ENCODE measurements around the gene HSPA6. TPM values are rescaled to one million over a fixed set of nuclear protein-coding genes. Genes with fewer than 3 reads are reported as not detected.
"Not testable (repeated sequence)": the region's sequence is repeated elsewhere in the genome, so short reads cannot be mapped to it uniquely, and the experiment has no call there.

Gene HSPA6
- total RNA-seq (2014; rRNA removed; shearing (Covaris generic)) (not detected in 2 replicates), polyA plus RNA-seq (2016; fragmentation: Nextera tagmentation; extraction: Ambion mirVana) (0.09 TPM in 1 of 2 replicates, not detected in the other)
- long read RNA-seq: 0 reads

DNA sequence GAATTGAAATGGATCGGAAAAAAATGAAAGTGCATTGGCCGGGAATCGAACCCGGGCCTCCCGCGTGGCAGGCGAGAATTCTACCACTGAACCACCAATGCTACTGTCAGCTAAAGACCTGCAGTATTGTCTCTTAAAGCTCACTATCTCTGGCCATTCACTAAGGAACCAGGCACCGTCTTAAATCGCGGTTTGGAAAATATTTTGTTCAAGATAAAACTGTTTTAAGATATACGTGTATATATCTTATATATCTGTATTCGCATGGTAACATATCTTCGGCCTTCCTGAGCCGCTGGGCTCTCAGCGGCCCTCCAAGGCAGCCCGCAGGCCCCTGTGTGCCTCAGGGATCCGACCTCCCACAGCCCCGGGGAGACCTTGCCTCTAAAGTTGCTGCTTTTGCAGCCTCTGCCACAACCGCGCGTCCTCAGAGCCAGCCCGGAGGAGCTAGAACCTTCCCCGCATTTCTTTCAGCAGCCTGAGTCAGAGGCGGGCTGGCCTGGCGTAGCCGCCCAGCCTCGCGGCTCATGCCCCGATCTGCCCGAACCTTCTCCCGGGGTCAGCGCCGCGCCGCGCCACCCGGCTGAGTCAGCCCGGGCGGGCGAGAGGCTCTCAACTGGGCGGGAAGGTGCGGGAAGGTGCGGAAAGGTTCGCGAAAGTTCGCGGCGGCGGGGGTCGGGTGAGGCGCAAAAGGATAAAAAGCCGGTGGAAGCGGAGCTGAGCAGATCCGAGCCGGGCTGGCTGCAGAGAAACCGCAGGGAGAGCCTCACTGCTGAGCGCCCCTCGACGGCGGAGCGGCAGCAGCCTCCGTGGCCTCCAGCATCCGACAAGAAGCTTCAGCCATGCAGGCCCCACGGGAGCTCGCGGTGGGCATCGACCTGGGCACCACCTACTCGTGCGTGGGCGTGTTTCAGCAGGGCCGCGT, at the start of gene HSPA6:
TSS of gene HSPA6 (plus strand) at position 724 of the 925 bp plus-strand sequence. CDS start at position 843, 119 bp downstream.
- H3F3A ChIP-seq (replicated peaks; ENCODE audit: low read depth); H3K4me1 Mint-ChIP-seq; H3K4me1 ChIP-seq (ENCODE audit: insufficient read depth); H3K27ac ChIP-seq (ENCODE audit: low read depth); H3K79me2 ChIP-seq (replicated peaks; ENCODE audit: insufficient read depth); H3K36me3 Mint-ChIP-seq (ENCODE audit: low read depth); H3K36me3 ChIP-seq (ENCODE audit: insufficient read depth); H3K9me2 ChIP-seq (ENCODE audit: insufficient read depth); H4K20me1 ChIP-seq (replicated peaks; ENCODE audit: insufficient read depth): not testable (repeated sequence)
- peaks cover 29% of the 10 kb centered on the region for H3K27me3 Mint-ChIP-seq (ENCODE audit: insufficient read depth, low read depth, poor library complexity)
- peak; percentile 77 for ATAC-seq
- Histone ChIP-seq H2AFZ (peak within 1 kb of the TSS; percentile 52; the same call in 1 of the 2 replicates), H3K4me3 (peak within 1 kb of the TSS; percentile 81), H3K4me2 (peak within 1 kb of the TSS; percentile 83), H3K27me3 (ENCODE audit: insufficient read depth) (peaks cover 42% of the 10 kb centered on the region)
- peaks cover 12% of the 10 kb centered on the region for H3K9me3 Mint-ChIP-seq
- peak; percentile 40 for TF ChIP-seq EZH2 (IDR thresholded peaks at IDR 0.05; ENCODE audit: low read depth, unreplicated experiment)
- TF ChIP-seq EZH2phosphoT487 (IDR thresholded peaks at IDR 0.05; ENCODE audit: unreplicated experiment): peak; percentile 50
- peak; percentile 10; the same call in 1 of the 2 replicates for TF ChIP-seq ZNF331 (CRISPR knock-in tag; IDR thresholded peaks at IDR 0.05; ENCODE audit: low read depth)
- 0 out of 2 replicates have a peak, but pooled peaks have one; percentile 23 for TF ChIP-seq CREB1 (CRISPR knock-in tag; IDR thresholded peaks at IDR 0.05; ENCODE audit: low read depth)
- peak; percentile 66 for DNase-seq (ENCODE audit: low spot score)
- H3K27ac Mint-ChIP-seq: 0 out of 2 replicates have a peak within 1 kb of the TSS, but pooled peaks have one; percentile 39
- H3K4me3 Mint-ChIP-seq: peak within 1 kb of the TSS; percentile 84

DNA sequence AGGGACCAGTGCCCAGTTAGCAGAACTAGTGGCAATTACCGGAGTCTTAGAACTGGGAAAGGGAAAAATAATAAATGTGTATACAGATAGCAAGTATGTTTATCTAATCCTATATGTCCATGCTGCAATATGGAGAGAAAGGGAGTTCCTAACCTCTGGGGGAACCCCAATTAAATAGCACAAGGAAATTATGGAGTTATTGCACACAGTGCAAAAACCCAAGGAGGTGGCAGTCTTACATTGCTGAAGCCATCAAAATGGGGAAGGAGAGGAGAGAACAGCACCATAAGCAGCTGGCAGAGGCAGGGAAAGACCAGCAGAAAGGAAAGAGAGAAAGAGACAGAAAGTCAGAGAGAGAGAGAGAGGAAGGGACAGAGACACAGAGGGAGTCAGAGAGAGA, 46.6 kb upstream of the HSPA6 start:
- not testable (repeated sequence) for ATAC-seq; H3K4me3 Mint-ChIP-seq; H3K9me2 ChIP-seq (ENCODE audit: insufficient read depth); H3K4me2 ChIP-seq; DNase-seq (ENCODE audit: low spot score); H3K27ac ChIP-seq (ENCODE audit: low read depth); H3K27ac Mint-ChIP-seq; H2AFZ ChIP-seq; H3K79me2 ChIP-seq (replicated peaks; ENCODE audit: insufficient read depth); H3K36me3 ChIP-seq (ENCODE audit: insufficient read depth); H4K20me1 ChIP-seq (replicated peaks; ENCODE audit: insufficient read depth); H3F3A ChIP-seq (replicated peaks; ENCODE audit: low read depth); H3K36me3 Mint-ChIP-seq (ENCODE audit: low read depth); H3K4me3 ChIP-seq
- peaks cover 14% of the 10 kb centered on the region for H3K4me1 Mint-ChIP-seq
- peaks cover 13% of the 10 kb centered on the region for H3K4me1 ChIP-seq (ENCODE audit: insufficient read depth)
- H3K9me3 Mint-ChIP-seq: peaks cover 41% of the 10 kb centered on the region
- peaks cover 30% of the 10 kb centered on the region for H3K27me3 Mint-ChIP-seq (ENCODE audit: insufficient read depth, low read depth, poor library complexity)
- H3K27me3 ChIP-seq (ENCODE audit: insufficient read depth): peaks cover 16% of the 10 kb centered on the region

DNA sequence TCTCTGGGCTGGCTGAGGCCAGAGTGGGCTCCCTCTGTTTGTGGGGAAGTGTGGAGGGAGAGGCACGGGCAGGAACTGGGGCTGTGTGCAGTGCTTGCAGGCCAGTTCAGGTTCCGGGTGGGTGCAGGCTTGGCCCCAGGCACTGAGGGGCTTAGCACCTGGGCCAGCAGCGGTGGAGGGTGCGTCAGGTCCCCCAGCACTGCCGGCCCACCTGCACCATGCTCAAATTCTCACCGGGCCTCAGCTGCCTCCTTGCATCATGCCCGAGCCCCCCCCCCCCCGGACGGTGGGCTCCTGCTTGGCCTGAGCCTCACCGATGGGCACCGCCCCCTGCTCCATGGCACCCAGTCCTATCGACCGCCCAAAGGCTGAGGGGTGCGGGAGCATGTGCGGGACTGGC, 45.4 kb upstream of the HSPA6 start:
- Histone ChIP-seq H3K36me3 (ENCODE audit: insufficient read depth) (no peaks in the 10 kb centered on the region), H3K4me1 (ENCODE audit: insufficient read depth) (peaks cover 3% of the 10 kb centered on the region; the same call in 1 of the 2 replicates), H3K27ac (ENCODE audit: low read depth) (no peak overlapping the region), H3K9me2 (ENCODE audit: insufficient read depth) (peaks cover 2% of the 10 kb centered on the region; the same call in 1 of the 2 replicates), H3F3A (replicated peaks; ENCODE audit: low read depth) (peaks cover under 1% of the 10 kb centered on the region; the same call in 1 of the 2 replicates), H3K4me3 (no peak overlapping the region), H4K20me1 (replicated peaks; ENCODE audit: insufficient read depth) (no peaks in the 10 kb centered on the region), H3K4me2 (no peak overlapping the region), H3K27me3 (ENCODE audit: insufficient read depth) (peaks cover 3% of the 10 kb centered on the region; the same call in 1 of the 2 replicates), H2AFZ (no peak overlapping the region), H3K79me2 (replicated peaks; ENCODE audit: insufficient read depth) (no peaks in the 10 kb centered on the region)
- peaks cover 41% of the 10 kb centered on the region for H3K9me3 Mint-ChIP-seq
- no peak for ATAC-seq
- no peak overlapping the region for H3K4me3 Mint-ChIP-seq
- peaks cover 17% of the 10 kb centered on the region for H3K27me3 Mint-ChIP-seq (ENCODE audit: insufficient read depth, low read depth, poor library complexity)
- H3K4me1 Mint-ChIP-seq: peaks cover 9% of the 10 kb centered on the region
- no peak for DNase-seq (ENCODE audit: low spot score)
- no peak overlapping the region for H3K27ac Mint-ChIP-seq
- peaks cover 6% of the 10 kb centered on the region for H3K36me3 Mint-ChIP-seq (ENCODE audit: low read depth)
- TF ChIP-seq CREB1 (CRISPR knock-in tag; IDR thresholded peaks at IDR 0.05; ENCODE audit: low read depth) (no peak), JUNB (IDR thresholded peaks at IDR 0.05; ENCODE audit: unreplicated experiment) (no peak), STAT1 (IDR thresholded peaks at IDR 0.05; ENCODE audit: unreplicated experiment) (no peak), EZH2phosphoT487 (IDR thresholded peaks at IDR 0.05; ENCODE audit: unreplicated experiment) (no peak), POLR2AphosphoS5 (IDR thresholded peaks at IDR 0.05; ENCODE audit: low read depth) (no peak), EZH2 (IDR thresholded peaks at IDR 0.05; ENCODE audit: low read depth, unreplicated experiment) (no peak)
- TF ChIP-seq, protein P1, sequence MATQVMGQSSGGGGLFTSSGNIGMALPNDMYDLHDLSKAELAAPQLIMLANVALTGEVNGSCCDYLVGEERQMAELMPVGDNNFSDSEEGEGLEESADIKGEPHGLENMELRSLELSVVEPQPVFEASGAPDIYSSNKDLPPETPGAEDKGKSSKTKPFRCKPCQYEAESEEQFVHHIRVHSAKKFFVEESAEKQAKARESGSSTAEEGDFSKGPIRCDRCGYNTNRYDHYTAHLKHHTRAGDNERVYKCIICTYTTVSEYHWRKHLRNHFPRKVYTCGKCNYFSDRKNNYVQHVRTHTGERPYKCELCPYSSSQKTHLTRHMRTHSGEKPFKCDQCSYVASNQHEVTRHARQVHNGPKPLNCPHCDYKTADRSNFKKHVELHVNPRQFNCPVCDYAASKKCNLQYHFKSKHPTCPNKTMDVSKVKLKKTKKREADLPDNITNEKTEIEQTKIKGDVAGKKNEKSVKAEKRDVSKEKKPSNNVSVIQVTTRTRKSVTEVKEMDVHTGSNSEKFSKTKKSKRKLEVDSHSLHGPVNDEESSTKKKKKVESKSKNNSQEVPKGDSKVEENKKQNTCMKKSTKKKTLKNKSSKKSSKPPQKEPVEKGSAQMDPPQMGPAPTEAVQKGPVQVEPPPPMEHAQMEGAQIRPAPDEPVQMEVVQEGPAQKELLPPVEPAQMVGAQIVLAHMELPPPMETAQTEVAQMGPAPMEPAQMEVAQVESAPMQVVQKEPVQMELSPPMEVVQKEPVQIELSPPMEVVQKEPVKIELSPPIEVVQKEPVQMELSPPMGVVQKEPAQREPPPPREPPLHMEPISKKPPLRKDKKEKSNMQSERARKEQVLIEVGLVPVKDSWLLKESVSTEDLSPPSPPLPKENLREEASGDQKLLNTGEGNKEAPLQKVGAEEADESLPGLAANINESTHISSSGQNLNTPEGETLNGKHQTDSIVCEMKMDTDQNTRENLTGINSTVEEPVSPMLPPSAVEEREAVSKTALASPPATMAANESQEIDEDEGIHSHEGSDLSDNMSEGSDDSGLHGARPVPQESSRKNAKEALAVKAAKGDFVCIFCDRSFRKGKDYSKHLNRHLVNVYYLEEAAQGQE (IDR thresholded peaks at IDR 0.05; ENCODE audit: unreplicated experiment): no peak

Measured in GM23338 (cell line).